Uterus (tissue), 4 donors: ENCODE data around the gene DHDH. TPM values are rescaled to one million over a fixed set of nuclear protein-coding genes. Genes with fewer than 3 reads are reported as not detected.

Source experiments
- DNase-seq, 2 donors: peaks; one replicate each; pipeline ENCODE4 v3.0.0-alpha.2; 2019 to 2020
- H3K27ac ChIP-seq, 2 donors: fragments of 200-600 bp; sonication (generic); 1 replicate in 1 of 2; 2 replicates in 1 of 2; pipeline ENCODE4 v1.5.1; 2016 to 2018
- H3K27me3 ChIP-seq, 2 donors: fragments of 200-600 bp; sonication (generic); one replicate each; pipeline ENCODE4 v1.5.1; 2018 to 2019; ENCODE audit warnings: control low read depth in 1 of 2
- H3K36me3 ChIP-seq, 2 donors: fragments of 200-600 bp; sonication (generic); one replicate each; pipeline ENCODE4 v1.5.1; 2019; ENCODE audit warnings: control low read depth in 1 of 2
- H3K4me1 ChIP-seq, 2 donors: fragments of 200-600 bp; sonication (generic); one replicate each; pipeline ENCODE4 v1.5.1; 2018 to 2019; ENCODE audit warnings: control low read depth in 1 of 2
- H3K4me3 ChIP-seq, 2 donors: fragments of 200-600 bp; sonication (generic); 1 replicate in 1 of 2; 2 replicates in 1 of 2; pipeline ENCODE4 v1.5.1; 2018 to 2019; ENCODE audit warnings: mild to moderate bottlenecking in 1 of 2
- H3K9me3 ChIP-seq, 2 donors: fragments of 200-600 bp; sonication (generic); one replicate each; pipeline ENCODE4 v1.5.1; 2019; ENCODE audit warnings: control low read depth in 1 of 2
- POLR2A ChIP-seq, 2 donors: fragments of 450-650 bp; IDR thresholded peaks; one replicate each; pipeline ENCODE4 v1.6.1; 2016; ENCODE audit warnings: antibody characterized with exemption in 2 of 2, mild to moderate bottlenecking in 1 of 2, moderate library complexity in 1 of 2
- intact Hi-C: fragments of 100-400 bp; cut with DNase I; formaldehyde crosslinking; loops from one replicate; pipeline ENCODE4 v1.15.1; 2023; ENCODE audit warnings: low total_unique reads
- total RNA-seq, 4 donors: library from RNA; depleted of rRNA in 3 of 4; stranded (reverse); fragments of >200 nt in 3 of 4; gene quantifications; one replicate each; pipeline versions ENCODE4 v1.1.0 to v1.2.4, GENCODE V29; 2014 to 2023
- TF ChIP-seq, protein P1 (sequence below), 4 experiments: fragments of 200-600 bp in 2 of 4; fragments of 450-650 bp in 2 of 4; sonication (generic) in 2 of 4; IDR thresholded peaks; one replicate each; pipeline ENCODE4 v1.5.1; 2016 to 2019; ENCODE audit warnings: antibody characterized with exemption in 4 of 4, mild to moderate bottlenecking in 2 of 4, moderate library complexity in 1 of 4
- donor health status: DM: yes; HTN: yes; CAD: no.

Gene DHDH
- total RNA-seq, 4 donors from 2014 or later = 0.41 to 0.95 TPM; not detected in 2

DNA sequence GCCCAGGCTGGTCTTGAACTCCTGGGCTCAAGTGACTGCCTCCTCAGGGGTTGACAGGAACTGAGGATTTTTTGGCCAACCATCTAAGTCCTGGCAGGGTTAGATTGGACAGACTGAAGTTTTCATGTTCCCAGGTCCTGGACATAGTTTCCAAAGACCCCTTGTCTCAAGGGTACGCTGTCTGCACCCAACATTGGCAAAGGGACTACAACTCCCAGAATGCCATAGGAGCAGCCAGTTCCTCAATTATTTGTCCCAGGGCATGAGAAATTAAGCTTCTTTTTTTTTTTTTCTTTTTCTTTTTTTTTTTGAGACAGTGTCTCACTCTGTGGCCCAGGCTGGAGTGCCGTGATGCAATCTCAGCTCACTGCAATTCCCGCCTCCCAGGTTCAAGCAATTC lies 52.7 kb downstream of the DHDH start:
- no peaks in the 10 kb centered on the region for H3K27me3 ChIP-seq
- no peaks in the 10 kb centered on the region for H3K36me3 ChIP-seq
- no peak overlapping the region for H3K4me3 ChIP-seq
- H3K9me3 ChIP-seq = no peaks in the 10 kb centered on the region
- no peak overlapping the region for H3K27ac ChIP-seq
- no peak for DNase-seq
- intact Hi-C loops = no loop called here
- H3K4me1 ChIP-seq = peaks cover 0 to 8% of the 10 kb centered on the region in 2 donors
- TF ChIP-seq, protein P1, sequence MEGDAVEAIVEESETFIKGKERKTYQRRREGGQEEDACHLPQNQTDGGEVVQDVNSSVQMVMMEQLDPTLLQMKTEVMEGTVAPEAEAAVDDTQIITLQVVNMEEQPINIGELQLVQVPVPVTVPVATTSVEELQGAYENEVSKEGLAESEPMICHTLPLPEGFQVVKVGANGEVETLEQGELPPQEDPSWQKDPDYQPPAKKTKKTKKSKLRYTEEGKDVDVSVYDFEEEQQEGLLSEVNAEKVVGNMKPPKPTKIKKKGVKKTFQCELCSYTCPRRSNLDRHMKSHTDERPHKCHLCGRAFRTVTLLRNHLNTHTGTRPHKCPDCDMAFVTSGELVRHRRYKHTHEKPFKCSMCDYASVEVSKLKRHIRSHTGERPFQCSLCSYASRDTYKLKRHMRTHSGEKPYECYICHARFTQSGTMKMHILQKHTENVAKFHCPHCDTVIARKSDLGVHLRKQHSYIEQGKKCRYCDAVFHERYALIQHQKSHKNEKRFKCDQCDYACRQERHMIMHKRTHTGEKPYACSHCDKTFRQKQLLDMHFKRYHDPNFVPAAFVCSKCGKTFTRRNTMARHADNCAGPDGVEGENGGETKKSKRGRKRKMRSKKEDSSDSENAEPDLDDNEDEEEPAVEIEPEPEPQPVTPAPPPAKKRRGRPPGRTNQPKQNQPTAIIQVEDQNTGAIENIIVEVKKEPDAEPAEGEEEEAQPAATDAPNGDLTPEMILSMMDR (IDR thresholded peaks at IDR 0.05) = no peak
- TF ChIP-seq POLR2A (IDR thresholded peaks at IDR 0.05) = no peak

DNA sequence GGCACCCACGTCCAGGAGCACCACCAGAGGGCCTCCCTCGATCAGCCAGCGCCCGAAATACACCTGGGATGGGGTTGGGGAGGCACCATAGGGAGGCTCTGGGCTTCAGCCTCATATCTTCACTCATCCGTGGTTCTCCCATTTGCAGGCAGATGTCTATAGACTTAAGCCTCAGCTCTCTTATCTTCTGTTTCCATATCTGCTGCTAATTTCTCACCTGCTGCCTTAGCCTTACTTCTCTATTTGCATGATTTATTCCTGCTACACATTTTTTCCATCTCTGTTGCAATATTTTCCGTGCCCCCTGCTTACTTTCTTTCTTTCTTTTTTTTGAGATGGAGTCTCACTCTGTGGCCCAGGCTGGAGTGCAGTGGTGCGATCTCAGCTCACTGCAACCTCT lies 53.8 kb downstream of the DHDH start:
- intact Hi-C loops = no loop called here
- Histone ChIP-seq H3K4me1 (peaks cover 6 to 16% of the 10 kb centered on the region in 2 donors), H3K9me3 (no peaks in the 10 kb centered on the region), H3K27me3 (no peaks in the 10 kb centered on the region), H3K4me3 (no peak overlapping the region), H3K27ac (no peak overlapping the region), H3K36me3 (no peaks in the 10 kb centered on the region)
- TF ChIP-seq, protein P1 (IDR thresholded peaks at IDR 0.05) = no peak
- TF ChIP-seq POLR2A (IDR thresholded peaks at IDR 0.05) = no peak
- DNase-seq = no peak

DNA sequence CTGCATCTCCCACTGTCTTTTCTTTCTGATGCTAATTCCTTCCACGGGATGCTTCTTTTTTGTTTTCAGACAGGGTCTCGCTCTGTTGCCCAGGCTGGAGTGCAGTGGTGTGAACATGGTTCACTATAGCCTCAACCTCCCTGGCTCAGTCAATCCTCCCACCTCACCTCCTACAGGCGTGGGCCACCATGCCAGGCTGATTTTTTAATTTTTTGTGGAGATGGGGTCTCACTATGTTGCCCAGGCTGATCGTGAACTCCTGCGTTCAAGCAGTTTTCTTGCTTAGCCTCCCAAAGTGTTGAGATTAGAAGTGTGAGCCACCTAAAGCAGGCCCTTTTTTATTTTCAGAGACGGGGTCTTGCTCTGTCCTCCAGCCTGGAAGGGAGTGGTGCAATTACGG lies 54.8 kb downstream of the DHDH start:
- Histone ChIP-seq H3K27ac (no peak overlapping the region), H3K4me3 (no peak overlapping the region), H3K4me1 (peaks cover 6 to 16% of the 10 kb centered on the region in 2 donors), H3K9me3 (no peaks in the 10 kb centered on the region), H3K27me3 (no peaks in the 10 kb centered on the region), H3K36me3 (no peaks in the 10 kb centered on the region)
- DNase-seq = no peak
- TF ChIP-seq, protein P1 (IDR thresholded peaks at IDR 0.05) = no peak
- no peak for TF ChIP-seq POLR2A (IDR thresholded peaks at IDR 0.05)
- intact Hi-C loops = no loop called here

DNA sequence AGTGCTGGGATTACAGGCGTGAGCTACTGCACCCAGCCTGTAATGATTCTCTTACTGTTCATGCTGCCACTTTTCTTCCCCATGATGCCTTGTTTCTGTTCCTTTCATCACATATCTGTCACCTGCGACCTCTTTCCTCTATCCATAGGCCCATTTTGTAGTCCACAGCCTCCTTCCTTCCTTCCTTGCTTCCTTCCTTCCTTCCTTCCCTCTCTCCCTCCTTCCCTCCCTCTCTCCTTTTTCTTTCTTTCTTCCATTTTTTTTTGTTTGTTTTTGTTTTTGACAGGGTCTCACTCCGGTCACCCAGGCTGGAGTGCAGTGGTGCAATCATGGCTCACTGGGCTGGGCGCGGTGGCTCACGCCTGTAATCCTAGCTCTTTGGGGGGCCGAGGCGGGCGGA lies 55.4 kb downstream of the DHDH start:
- Histone ChIP-seq H3K36me3 (no peaks in the 10 kb centered on the region), H3K4me3 (no peak overlapping the region), H3K9me3 (no peaks in the 10 kb centered on the region), H3K27ac (no peak overlapping the region), H3K4me1 (peaks cover 6 to 16% of the 10 kb centered on the region in 2 donors), H3K27me3 (no peaks in the 10 kb centered on the region)
- DNase-seq = no peak
- TF ChIP-seq, protein P1 (IDR thresholded peaks at IDR 0.05) = no peak
- TF ChIP-seq POLR2A (IDR thresholded peaks at IDR 0.05) = no peak
- intact Hi-C loops = no loop called here

DNA sequence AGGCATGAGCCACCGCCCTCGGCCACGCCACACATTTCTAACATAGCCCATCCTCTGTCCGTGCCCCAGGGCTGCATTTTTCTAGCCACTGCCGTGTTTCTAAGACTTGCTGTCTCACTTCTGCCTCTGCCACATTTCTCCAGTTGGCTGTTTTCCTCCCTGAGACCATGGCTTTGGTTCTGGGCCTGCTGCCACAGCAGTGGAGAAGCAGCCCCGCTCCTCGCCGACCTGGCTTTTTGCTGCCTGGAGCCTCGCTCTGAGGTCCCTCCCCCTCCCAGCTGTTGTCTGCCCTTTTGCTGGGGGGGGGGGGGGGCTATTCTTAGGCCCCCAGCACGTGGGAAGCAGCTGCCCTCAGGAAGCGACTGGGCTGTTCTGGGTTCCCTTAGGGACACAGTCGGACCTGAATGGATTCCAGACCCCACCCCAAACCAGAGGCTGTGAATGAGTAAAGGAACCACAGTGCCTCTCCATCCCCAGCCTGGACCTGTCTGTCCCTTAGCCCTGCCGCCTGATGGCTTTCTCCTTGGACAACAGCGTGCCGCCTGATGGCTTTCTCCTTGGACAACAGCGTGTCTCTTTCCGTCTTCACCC lies 56.3 kb downstream of the DHDH start:
- Histone ChIP-seq H3K4me3 (no peak overlapping the region), H3K9me3 (no peaks in the 10 kb centered on the region), H3K27me3 (no peaks in the 10 kb centered on the region), H3K36me3 (no peaks in the 10 kb centered on the region), H3K4me1 (peaks cover 6 to 21% of the 10 kb centered on the region in 2 donors), H3K27ac (peak overlapping the region in 1 of 2 donors; percentile 31)
- intact Hi-C loops = no loop called here
- DNase-seq = no peak
- TF ChIP-seq POLR2A (IDR thresholded peaks at IDR 0.05) = no peak

DNA sequence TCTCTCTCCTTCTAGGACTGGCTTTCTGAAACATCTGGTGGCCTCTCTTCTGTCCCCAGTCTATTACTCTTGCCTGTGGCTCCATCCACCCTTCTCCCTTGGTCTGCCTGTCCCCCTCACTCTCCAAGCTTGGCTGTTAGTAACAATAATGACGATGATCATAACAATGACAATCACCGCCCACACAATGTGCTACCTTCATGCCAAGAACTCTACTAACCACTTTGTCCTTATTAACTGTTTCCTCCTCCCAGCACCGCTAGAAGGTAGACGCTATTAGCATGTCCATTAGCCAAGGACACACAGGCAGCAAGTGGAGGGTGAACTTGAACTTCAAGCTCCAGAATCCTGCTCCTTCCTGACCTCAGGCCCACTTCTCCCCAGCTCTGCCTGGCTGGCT lies 56.9 kb downstream of the DHDH start:
- Histone ChIP-seq H3K36me3 (no peaks in the 10 kb centered on the region), H3K4me3 (no peak overlapping the region), H3K9me3 (no peaks in the 10 kb centered on the region), H3K4me1 (peaks cover 6 to 24% of the 10 kb centered on the region in 2 donors), H3K27ac (peak overlapping the region in 1 of 2 donors; percentile 31), H3K27me3 (no peaks in the 10 kb centered on the region)
- intact Hi-C loops = no loop called here
- no peak for DNase-seq
- TF ChIP-seq POLR2A (IDR thresholded peaks at IDR 0.05) = no peak
- TF ChIP-seq, protein P1 (IDR thresholded peaks at IDR 0.05) = no peak
